PC-9 (cell line): ENCODE results near the gene PTPRD. TPM values are rescaled to one million over a fixed set of nuclear protein-coding genes. Genes with fewer than 3 reads are reported as not detected.
"Not testable (repeated sequence)": the region's sequence is repeated elsewhere in the genome, so short reads cannot be mapped to it uniquely, and the experiment has no call there.

ENCODE experiments used
- BruUV-seq: library from RNA; stranded (reverse); fragments of 400-500 nt; replicated peaks from 2 replicates; lab custom pipeline; 2021; lab: Mats Ljungman, UMichigan
- CTCF ChIA-PET: fragments of 300-600 bp; sonication (Branson Sonifier 250); formaldehyde crosslinking; loops from one replicate; lab custom pipeline; 2022; ENCODE audit warnings: antibody characterized with exemption; lab: Charles Lee
- POLR2A ChIA-PET: fragments of 300-600 bp; sonication (Branson Sonifier 250); formaldehyde crosslinking; loops from one replicate; lab custom pipeline; 2022; ENCODE audit warnings: antibody characterized with exemption; ENCODE audit not compliant: unreplicated experiment; lab: Charles Lee
- DNase-seq, 2 experiments: peaks; one replicate each; pipeline versions ENCODE4 v3.0.0 to v3.0.0-alpha.2; 2015 to 2022; ENCODE audit warnings: mixed read lengths in 1 of 2
- H2AFZ ChIP-seq: fragments of 200-600 bp; sonication (generic); 2 replicates; pipeline ENCODE4 v1.8.1; 2017; ENCODE audit warnings: antibody characterized with exemption
- H3F3A ChIP-seq: fragments of 200-600 bp; sonication (generic); 2 replicates; pipeline ENCODE4 v1.8.1; 2017; ENCODE audit warnings: antibody characterized with exemption, mild to moderate bottlenecking, low read depth; ENCODE audit not compliant: insufficient read depth
- H3K27ac ChIP-seq: fragments of 200-600 bp; sonication (generic); 2 replicates; pipeline ENCODE4 v1.6.1; 2016; ENCODE audit warnings: mixed run types
- H3K27me3 ChIP-seq: fragments of 200-600 bp; sonication (generic); 2 replicates; pipeline ENCODE4 v1.6.1; 2016; ENCODE audit warnings: low read depth, mixed run types; ENCODE audit not compliant: insufficient read depth
- H3K36me3 ChIP-seq: fragments of 200-600 bp; sonication (generic); 2 replicates; pipeline ENCODE4 v1.6.1; 2016; ENCODE audit warnings: low read depth, mixed run types
- H3K4me1 ChIP-seq: fragments of 200-600 bp; sonication (generic); replicated peaks from 2 replicates; pipeline ENCODE4 v1.6.1; 2016; ENCODE audit warnings: mixed run types; ENCODE audit not compliant: insufficient read depth
- H3K4me2 ChIP-seq: fragments of 200-600 bp; sonication (generic); 2 replicates; pipeline ENCODE4 v1.6.1; 2017; ENCODE audit warnings: mixed run types
- H3K4me3 ChIP-seq: fragments of 200-600 bp; sonication (generic); 2 replicates; pipeline ENCODE4 v1.6.1; 2016; ENCODE audit warnings: mixed run types
- H3K79me2 ChIP-seq: fragments of 200-600 bp; sonication (generic); 2 replicates; pipeline ENCODE4 v1.6.1; 2017; ENCODE audit warnings: low read depth, mixed run types
- H3K9me2 ChIP-seq: fragments of 200-600 bp; sonication (generic); 2 replicates; pipeline ENCODE4 v1.8.1; 2017; ENCODE audit warnings: mild to moderate bottlenecking; ENCODE audit not compliant: insufficient read depth
- H3K9me3 ChIP-seq: fragments of 200-600 bp; sonication (generic); 2 replicates; pipeline ENCODE4 v1.8.1; 2016; ENCODE audit warnings: low read depth; ENCODE audit not compliant: insufficient read depth
- H4K20me1 ChIP-seq: fragments of 200-600 bp; sonication (generic); 2 replicates; pipeline ENCODE4 v1.8.1; 2017; ENCODE audit not compliant: insufficient read depth
- CTCF ChIP-seq: fragments of 200-600 bp; sonication (generic); conservative IDR thresholded peaks from 2 replicates; pipeline ENCODE4 v1.6.1; 2017; ENCODE audit warnings: mixed run types, antibody characterized with exemption, mild to moderate bottlenecking, moderate library complexity
- EZH2 ChIP-seq: fragments of 200-600 bp; sonication (generic); IDR thresholded peaks from 2 replicates; pipeline ENCODE4 v1.8.0; 2017; ENCODE audit warnings: antibody characterized with exemption, low read depth
- intact Hi-C: fragments of 100-400 bp; cut with micrococcal nuclease; formaldehyde crosslinking; loops from one replicate; pipeline ENCODE4 v1.10.0; 2022; ENCODE audit not compliant: unreplicated experiment
- total RNA-seq: library from RNA; stranded (reverse); gene quantifications from 2 replicates; pipeline ENCODE4 v1.2.3, GENCODE V29; 2021

PTPRD gene
- total RNA-seq, 1 experiment from 2014 or later: not detected

GRCh38 chr9:9938432-9938831 lies 674.4 kb downstream of the PTPRD start:
- no peak overlapping the region for H3K27ac ChIP-seq
- H3K4me2 ChIP-seq: no peak overlapping the region
- no peak for DNase-seq
- no peaks in the 10 kb centered on the region for H3K36me3 ChIP-seq
- no peaks in the 10 kb centered on the region for H4K20me1 ChIP-seq
- no peaks in the 10 kb centered on the region for H3F3A ChIP-seq
- H3K9me2 ChIP-seq: no peaks in the 10 kb centered on the region
- H2AFZ ChIP-seq: no peak overlapping the region
- intact Hi-C loops: no loop called here
- H3K27me3 ChIP-seq: no peaks in the 10 kb centered on the region
- POLR2A ChIA-PET: no interaction called here
- no TSS peak for BruUV-seq
- TF ChIP-seq EZH2 (no peak), CTCF (no peak)
- H3K9me3 ChIP-seq: no peaks in the 10 kb centered on the region
- H3K4me1 ChIP-seq: no peaks in the 10 kb centered on the region
- no peaks in the 10 kb centered on the region for H3K79me2 ChIP-seq
- CTCF ChIA-PET: interaction anchor here (0.6 kb wide), 1 partner anchor 20 kb away, joined by 4 read pairs; no protein-coding TSS in a partner anchor
- H3K4me3 ChIP-seq: no peak overlapping the region

- not testable (repeated sequence) for BruUV-seq
Observed at GRCh38 chr9:9931464-9931863, 681.3 kb downstream of the PTPRD start.

GRCh38 chr9:9924376-9924775 lies 688.4 kb downstream of the PTPRD start:
- ChIA-PET CTCF (no interaction called here), POLR2A (no interaction called here)
- Histone ChIP-seq H3K36me3 (no peaks in the 10 kb centered on the region), H3K4me2 (no peak overlapping the region), H3K27me3 (no peaks in the 10 kb centered on the region), H3K27ac (no peak overlapping the region), H3F3A (no peaks in the 10 kb centered on the region), H3K9me2 (no peaks in the 10 kb centered on the region), H3K79me2 (no peaks in the 10 kb centered on the region), H4K20me1 (no peaks in the 10 kb centered on the region), H3K9me3 (no peaks in the 10 kb centered on the region), H3K4me3 (no peak overlapping the region), H2AFZ (no peak overlapping the region), H3K4me1 (no peaks in the 10 kb centered on the region)
- no TSS peak for BruUV-seq
- DNase-seq: no peak
- TF ChIP-seq EZH2 (no peak), CTCF (no peak)
- intact Hi-C loops: no loop called here

More at GRCh38 chr9:9931464-9931863, 681.3 kb downstream of the PTPRD start:
- H4K20me1 ChIP-seq, POLR2A ChIA-PET, H3K4me1 ChIP-seq, H3K36me3 ChIP-seq, DNase-seq, H3K27ac ChIP-seq, intact Hi-C loops, H3F3A ChIP-seq, H3K79me2 ChIP-seq, H3K4me2 ChIP-seq, H3K9me2 ChIP-seq, CTCF ChIA-PET, H3K27me3 ChIP-seq, H3K9me3 ChIP-seq, H3K4me3 ChIP-seq, H2AFZ ChIP-seq: not testable (repeated sequence)

- no peak overlapping the region for H3K4me3 ChIP-seq
- no peak for DNase-seq
- no peaks in the 10 kb centered on the region for H3K9me2 ChIP-seq
- no peak overlapping the region for H2AFZ ChIP-seq
- no peaks in the 10 kb centered on the region for H3K9me3 ChIP-seq
- H3K27ac ChIP-seq: no peak overlapping the region
- H3K27me3 ChIP-seq: no peaks in the 10 kb centered on the region
- no peaks in the 10 kb centered on the region for H4K20me1 ChIP-seq
- no TSS peak for BruUV-seq
- TF ChIP-seq CTCF (no peak), EZH2 (no peak)
- ChIA-PET POLR2A (no interaction called here), CTCF (no interaction called here)
- intact Hi-C loops: no loop called here
- no peaks in the 10 kb centered on the region for H3K36me3 ChIP-seq
- H3K4me2 ChIP-seq: no peak overlapping the region
- no peaks in the 10 kb centered on the region for H3K4me1 ChIP-seq
- H3K79me2 ChIP-seq: no peaks in the 10 kb centered on the region
- no peaks in the 10 kb centered on the region for H3F3A ChIP-seq
Observed at GRCh38 chr9:9921805-9922204, 691.0 kb downstream of the PTPRD start.
